Measurements from ENCODE around the gene FAM83F. TPM values are rescaled to one million over a fixed set of nuclear protein-coding genes. Genes with fewer than 3 reads are reported as not detected.

Gene FAM83F
- total RNA-seq, 4 donors from 2014 or later, result 32.4 to 52.9 (median 41.2) TPM

- no peak for DNase-seq (ENCODE audit: low spot score in 2 of 2)
- no peak overlapping the region for H3K4me3 ChIP-seq (ENCODE audit: low read depth, poor library complexity, severe bottlenecking)
- intact Hi-C loops (cut with DNase I; ENCODE audit: low total_unique reads), result no loop called here
- TF ChIP-seq POLR2A (IDR thresholded peaks at IDR 0.05), result no peak
- TF ChIP-seq, protein P1, sequence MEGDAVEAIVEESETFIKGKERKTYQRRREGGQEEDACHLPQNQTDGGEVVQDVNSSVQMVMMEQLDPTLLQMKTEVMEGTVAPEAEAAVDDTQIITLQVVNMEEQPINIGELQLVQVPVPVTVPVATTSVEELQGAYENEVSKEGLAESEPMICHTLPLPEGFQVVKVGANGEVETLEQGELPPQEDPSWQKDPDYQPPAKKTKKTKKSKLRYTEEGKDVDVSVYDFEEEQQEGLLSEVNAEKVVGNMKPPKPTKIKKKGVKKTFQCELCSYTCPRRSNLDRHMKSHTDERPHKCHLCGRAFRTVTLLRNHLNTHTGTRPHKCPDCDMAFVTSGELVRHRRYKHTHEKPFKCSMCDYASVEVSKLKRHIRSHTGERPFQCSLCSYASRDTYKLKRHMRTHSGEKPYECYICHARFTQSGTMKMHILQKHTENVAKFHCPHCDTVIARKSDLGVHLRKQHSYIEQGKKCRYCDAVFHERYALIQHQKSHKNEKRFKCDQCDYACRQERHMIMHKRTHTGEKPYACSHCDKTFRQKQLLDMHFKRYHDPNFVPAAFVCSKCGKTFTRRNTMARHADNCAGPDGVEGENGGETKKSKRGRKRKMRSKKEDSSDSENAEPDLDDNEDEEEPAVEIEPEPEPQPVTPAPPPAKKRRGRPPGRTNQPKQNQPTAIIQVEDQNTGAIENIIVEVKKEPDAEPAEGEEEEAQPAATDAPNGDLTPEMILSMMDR (IDR thresholded peaks at IDR 0.05), result no peak
- WGBS, 2 donors, result 61 to 82% methylated on average over 10 to 11 of the region's 11 CpGs
Observed at GRCh38 chr22:39958949-39959639, 35.7 kb upstream of the FAM83F start.

GRCh38 chr22:39959640-39960447 is 34.9 kb upstream of the FAM83F start, which contains the start of gene TMA7B:
TSS of gene TMA7B (plus strand) at chr22:39960397. CDS start at chr22:39964375, 3,978 bp downstream.
- intact Hi-C loops (cut with DNase I; ENCODE audit: low total_unique reads), result no loop called here
- no peak within 1 kb of the TSS for H3K4me3 ChIP-seq (ENCODE audit: low read depth, poor library complexity, severe bottlenecking)
- DNase-seq (ENCODE audit: low spot score in 2 of 2), result no peak
- no peak for TF ChIP-seq POLR2A (IDR thresholded peaks at IDR 0.05)
- TF ChIP-seq, protein P1 (IDR thresholded peaks at IDR 0.05), result no peak
- 41 to 50% methylated on average over 14 of the region's 14 CpGs for WGBS, 2 donors

DNA sequence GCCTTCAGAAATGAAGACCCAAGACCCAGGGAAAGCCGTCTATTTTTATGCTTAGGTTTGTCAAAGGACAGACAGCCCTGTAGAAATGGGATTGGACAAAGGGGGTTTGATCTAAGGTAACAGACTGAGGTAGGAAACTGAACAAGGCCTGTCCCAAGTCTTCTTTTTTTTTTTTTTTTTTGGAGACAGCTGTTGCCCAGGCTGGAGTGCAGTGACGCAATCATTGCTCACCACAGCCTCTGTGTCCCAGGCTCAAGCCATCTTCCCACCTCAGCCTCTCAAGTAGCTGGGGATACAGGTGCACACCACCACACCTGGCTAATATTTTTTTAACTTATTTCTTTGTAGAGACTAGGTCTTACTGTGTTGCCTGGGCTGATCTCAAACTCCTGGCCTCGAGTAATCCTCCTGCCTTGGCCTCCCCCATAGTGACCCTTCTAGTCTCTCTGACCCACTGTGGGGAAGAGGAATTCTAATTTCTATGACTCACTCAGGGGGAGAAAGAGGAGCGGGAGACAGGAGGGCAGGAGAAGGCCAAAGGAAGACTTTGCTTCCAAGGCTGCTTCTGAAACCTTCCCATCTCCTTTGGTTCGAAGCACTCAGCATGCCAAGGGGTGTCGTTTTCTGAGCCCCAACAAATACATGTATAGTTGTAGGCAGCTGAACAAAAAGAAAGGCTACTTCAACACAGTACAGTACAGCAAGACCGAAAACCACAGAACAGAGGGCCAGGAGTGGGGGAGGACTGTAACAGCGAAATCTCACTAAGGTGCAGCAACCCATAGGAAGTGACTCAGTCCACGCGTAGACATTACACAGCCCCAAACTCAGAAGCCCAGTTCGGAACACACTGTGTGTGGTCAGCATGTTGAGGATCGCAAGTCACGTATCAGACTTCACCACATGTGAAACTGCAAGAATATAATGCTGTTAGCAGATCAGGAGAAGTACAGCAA is 33.7 kb upstream of the FAM83F start:
- H3K4me3 ChIP-seq (ENCODE audit: low read depth, poor library complexity, severe bottlenecking), result no peak overlapping the region

GRCh38 chr22:39962071-39962470 is 32.7 kb upstream of the FAM83F start:
- TF ChIP-seq, protein P1 (IDR thresholded peaks at IDR 0.05), result no peak
- no peak for TF ChIP-seq POLR2A (IDR thresholded peaks at IDR 0.05)
- intact Hi-C loops (cut with DNase I; ENCODE audit: low total_unique reads), result no loop called here
- no peak overlapping the region for H3K4me3 ChIP-seq (ENCODE audit: low read depth, poor library complexity, severe bottlenecking)
- WGBS, 2 donors, result 90 to 95% methylated on average over 9 of the region's 9 CpGs
- no peak for DNase-seq (ENCODE audit: low spot score in 2 of 2)

More for the DNA sequence above, 33.7 kb upstream of the FAM83F start:
- DNase-seq (ENCODE audit: low spot score in 2 of 2), result no peak
- TF ChIP-seq, protein P1 (IDR thresholded peaks at IDR 0.05), result no peak
- TF ChIP-seq POLR2A (IDR thresholded peaks at IDR 0.05), result no peak
- intact Hi-C loops (cut with DNase I; ENCODE audit: low total_unique reads), result no loop called here
- WGBS, 2 donors, result 74 to 77% methylated on average over 13 of the region's 13 CpGs

DNA sequence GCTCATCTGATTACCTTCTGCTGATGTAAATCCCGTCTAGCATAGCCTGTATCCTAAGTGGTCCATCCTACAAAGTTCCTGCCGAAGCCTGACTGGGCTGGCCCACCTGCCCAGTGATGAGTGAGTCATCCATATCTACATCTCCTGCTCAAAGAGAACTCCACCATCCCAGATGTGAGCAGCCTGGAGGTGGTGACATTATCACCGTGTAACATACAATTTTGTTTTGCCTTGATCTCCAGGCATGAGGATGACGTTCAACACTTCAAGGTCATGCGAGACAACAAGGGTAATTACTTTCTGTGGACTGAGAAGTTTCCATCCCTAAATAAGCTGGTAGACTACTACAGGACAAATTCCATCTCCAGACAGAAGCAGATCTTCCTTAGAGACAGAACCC is 29.0 kb upstream of the FAM83F start:
- DNase-seq (ENCODE audit: low spot score in 2 of 2), result no peak
- no peak overlapping the region for H3K4me3 ChIP-seq (ENCODE audit: low read depth, poor library complexity, severe bottlenecking)
- 67 to 78% methylated on average over 5 of the region's 5 CpGs for WGBS, 2 donors
- TF ChIP-seq, protein P1 (IDR thresholded peaks at IDR 0.05), result no peak
- no peak for TF ChIP-seq POLR2A (IDR thresholded peaks at IDR 0.05)
- intact Hi-C loops (cut with DNase I; ENCODE audit: low total_unique reads), result no loop called here
